HEK293T (cell line): Measurements from ENCODE around the gene SH2D4B.

Experiments
- CTCF ChIA-PET: fragments of 350-600 bp; formaldehyde crosslinking; extraction: SDS; loops from one replicate; lab custom pipeline; 2021; ENCODE audit warnings: antibody characterized with exemption, inconsistent platforms; lab: Yijun Ruan, JAX
- POLR2A ChIA-PET: fragments of 350-600 bp; formaldehyde crosslinking; extraction: SDS; loops from one replicate; lab custom pipeline; 2020; ENCODE audit warnings: antibody characterized with exemption, inconsistent platforms; lab: Yijun Ruan, JAX
- DNase-seq: peaks from one replicate; pipeline ENCODE4 v3.0.0; 2012; ENCODE audit warnings: mixed read lengths; ENCODE audit errors: extremely low spot score
- ARNT ChIP-seq: fragments of 450-650 bp; IDR thresholded peaks from 2 replicates; pipeline ENCODE4 v1.6.1; 2017; ENCODE audit warnings: mild to moderate bottlenecking
- BHLHE40 ChIP-seq: fragments of 450-650 bp; IDR thresholded peaks from 2 replicates; pipeline ENCODE4 v1.6.1; 2016; ENCODE audit warnings: mild to moderate bottlenecking, moderate library complexity, borderline replicate concordance
- CTBP1 ChIP-seq: fragments of 450-650 bp; IDR thresholded peaks from 2 replicates; pipeline ENCODE4 v1.6.1; 2016; ENCODE audit warnings: borderline replicate concordance
- ELF4 ChIP-seq: fragments of 450-650 bp; IDR thresholded peaks from 2 replicates; pipeline ENCODE4 v1.6.1; 2017; ENCODE audit warnings: antibody characterized with exemption
- FOXA1 ChIP-seq: fragments of 450-650 bp; IDR thresholded peaks from 2 replicates; pipeline ENCODE4 v1.6.1; 2016; ENCODE audit warnings: mild to moderate bottlenecking
- FOXK2 ChIP-seq: fragments of 450-650 bp; IDR thresholded peaks from 2 replicates; pipeline ENCODE4 v1.6.1; 2016; ENCODE audit warnings: mild to moderate bottlenecking
- FOXM1 ChIP-seq: fragments of 450-650 bp; IDR thresholded peaks from 2 replicates; pipeline ENCODE4 v1.6.1; 2017; ENCODE audit warnings: mild to moderate bottlenecking, borderline replicate concordance
- HDGF ChIP-seq: fragments of 450-650 bp; IDR thresholded peaks from 2 replicates; pipeline ENCODE4 v1.6.1; 2017; ENCODE audit warnings: antibody characterized with exemption, borderline replicate concordance
- L3MBTL2 ChIP-seq: fragments of 450-650 bp; conservative IDR thresholded peaks from 2 replicates; pipeline ENCODE4 v1.6.1; 2016; ENCODE audit warnings: mild to moderate bottlenecking
- LEF1 ChIP-seq: fragments of 450-650 bp; IDR thresholded peaks from 2 replicates; pipeline ENCODE4 v1.6.1; 2017; ENCODE audit warnings: mild to moderate bottlenecking, borderline replicate concordance
- NFRKB ChIP-seq: fragments of 450-650 bp; IDR thresholded peaks from 2 replicates; pipeline ENCODE4 v1.6.1; 2016; ENCODE audit warnings: mild to moderate bottlenecking, moderate library complexity
- SP1 ChIP-seq: fragments of 450-650 bp; IDR thresholded peaks from 2 replicates; pipeline ENCODE4 v1.6.1; 2017
- SUZ12 ChIP-seq: fragments of 450-650 bp; IDR thresholded peaks from 2 replicates; pipeline ENCODE4 v1.6.1; 2016; ENCODE audit warnings: mild to moderate bottlenecking
- TARDBP ChIP-seq: fragments of 450-650 bp; IDR thresholded peaks from 2 replicates; pipeline ENCODE4 v1.6.1; 2016
- ZNF384 ChIP-seq: fragments of 450-650 bp; IDR thresholded peaks from 2 replicates; pipeline ENCODE4 v1.6.1; 2016
- TF ChIP-seq, protein P1 (sequence below): fragments of 450-650 bp; IDR thresholded peaks from 2 replicates; pipeline ENCODE4 v1.6.1; 2016

SH2D4B gene

DNA sequence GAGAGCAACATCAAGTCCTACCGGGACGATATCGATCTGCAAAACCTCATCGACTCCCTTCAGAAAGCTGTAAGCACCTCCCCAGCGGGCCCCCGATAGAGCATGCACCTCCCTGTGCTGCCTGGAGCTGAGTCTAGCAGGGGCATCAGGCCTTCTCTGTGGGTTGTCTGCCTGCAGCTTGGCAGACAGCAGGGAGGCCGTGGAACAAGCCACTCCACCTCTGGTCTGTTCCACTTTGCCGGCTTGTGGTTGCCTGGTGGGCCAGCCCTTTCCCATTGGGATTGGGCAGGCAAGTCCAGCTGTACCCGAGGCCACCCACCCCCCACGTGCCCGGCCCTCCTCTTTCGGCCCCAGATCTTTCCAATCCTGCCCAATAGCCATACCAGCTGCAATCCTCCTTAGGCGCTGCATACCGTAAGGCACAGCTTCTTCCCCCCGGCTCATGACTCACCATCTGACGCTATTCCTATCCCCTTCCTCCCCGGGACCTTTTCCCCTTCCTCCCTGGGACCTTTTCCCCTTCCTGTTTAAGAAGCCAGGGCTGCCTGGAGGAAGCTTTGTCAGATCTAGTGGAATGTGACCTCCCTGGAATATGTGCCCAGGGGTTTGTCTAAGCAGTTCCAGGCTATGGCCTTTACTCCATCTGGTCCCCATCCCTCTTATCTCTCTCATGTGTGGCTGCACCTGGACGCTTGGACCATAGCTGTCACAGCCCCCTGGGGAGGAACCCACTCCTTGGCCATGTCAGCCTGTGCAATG, 28.1 kb upstream of the SH2D4B start:
- no peak for DNase-seq
- ChIA-PET CTCF (interaction anchor here (0.5 kb wide), 1 partner anchor 127 kb away, joined by 4 read pairs; no protein-coding TSS in a partner anchor), POLR2A (no interaction called here)
- TF ChIP-seq NFRKB, result no peak

DNA sequence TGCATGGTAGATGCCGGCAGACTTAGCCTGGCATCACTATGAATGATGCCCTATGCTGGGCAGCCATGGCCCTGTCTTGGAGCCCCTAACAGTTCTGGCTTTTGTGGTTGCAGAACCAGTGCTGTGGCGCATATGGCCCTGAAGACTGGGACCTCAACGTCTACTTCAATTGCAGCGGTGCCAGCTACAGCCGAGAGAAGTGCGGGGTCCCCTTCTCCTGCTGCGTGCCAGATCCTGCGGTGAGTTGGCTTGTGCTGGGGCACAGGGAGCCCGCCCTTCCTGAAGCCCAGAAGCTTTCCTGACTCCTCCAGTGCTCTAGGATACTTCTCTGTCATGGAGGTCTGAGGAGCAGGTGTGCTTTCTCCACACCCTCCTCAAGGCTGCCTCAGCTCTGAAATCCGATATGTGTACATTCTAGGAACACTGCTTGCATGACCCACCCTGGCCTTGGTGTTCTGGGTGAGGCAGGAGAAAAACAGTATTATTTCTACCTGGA, 25.6 kb upstream of the SH2D4B start:
- ChIA-PET CTCF (interaction anchor here (0.6 kb wide), 4 partner anchors 10 to 668 kb away, joined by 3 read pairs; no protein-coding TSS in a partner anchor), POLR2A (no interaction called here)
- TF ChIP-seq ARNT, result no peak
- TF ChIP-seq BHLHE40, result no peak
- TF ChIP-seq FOXK2, result no peak
- TF ChIP-seq FOXM1, result no peak
- no peak for TF ChIP-seq ZNF384
- no peak for TF ChIP-seq FOXA1
- no peak for TF ChIP-seq CTBP1
- no peak for TF ChIP-seq NFRKB
- no peak for TF ChIP-seq SUZ12
- no peak for TF ChIP-seq LEF1
- TF ChIP-seq, protein P1, sequence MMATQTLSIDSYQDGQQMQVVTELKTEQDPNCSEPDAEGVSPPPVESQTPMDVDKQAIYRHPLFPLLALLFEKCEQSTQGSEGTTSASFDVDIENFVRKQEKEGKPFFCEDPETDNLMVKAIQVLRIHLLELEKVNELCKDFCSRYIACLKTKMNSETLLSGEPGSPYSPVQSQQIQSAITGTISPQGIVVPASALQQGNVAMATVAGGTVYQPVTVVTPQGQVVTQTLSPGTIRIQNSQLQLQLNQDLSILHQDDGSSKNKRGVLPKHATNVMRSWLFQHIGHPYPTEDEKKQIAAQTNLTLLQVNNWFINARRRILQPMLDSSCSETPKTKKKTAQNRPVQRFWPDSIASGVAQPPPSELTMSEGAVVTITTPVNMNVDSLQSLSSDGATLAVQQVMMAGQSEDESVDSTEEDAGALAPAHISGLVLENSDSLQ, result no peak
- no peak for TF ChIP-seq HDGF
- no peak for DNase-seq

DNA sequence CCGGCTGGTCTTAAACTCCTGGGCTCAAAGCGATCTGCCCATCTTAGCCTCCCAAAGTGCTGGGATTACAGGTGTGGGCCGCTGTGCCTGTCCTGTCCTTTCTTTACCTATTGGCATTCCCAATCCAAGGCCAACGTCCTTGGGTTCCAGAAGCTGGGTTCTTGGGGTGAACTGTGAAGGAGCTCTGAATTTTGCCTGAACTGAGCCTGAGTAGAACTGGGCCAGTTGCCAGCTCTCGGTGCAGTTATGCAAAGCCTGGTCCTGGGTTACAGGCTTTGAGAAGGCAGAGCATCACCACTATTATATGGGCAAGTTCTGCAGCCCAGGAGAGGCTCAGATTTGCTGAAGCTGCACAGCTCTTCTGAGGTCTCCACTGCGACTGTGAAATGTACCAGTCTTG, 24.6 kb upstream of the SH2D4B start:
- TF ChIP-seq ELF4 (no peak), CTBP1 (no peak), ARNT (no peak), BHLHE40 (no peak), ZNF384 (no peak), LEF1 (no peak), FOXK2 (no peak), L3MBTL2 (no peak), NFRKB (no peak), FOXM1 (no peak), SP1 (no peak), HDGF (no peak), FOXA1 (no peak), SUZ12 (no peak), TARDBP (no peak)
- TF ChIP-seq, protein P1, result no peak
- DNase-seq, result no peak
- CTCF ChIA-PET, result no interaction called here
- POLR2A ChIA-PET, result no interaction called here

DNA sequence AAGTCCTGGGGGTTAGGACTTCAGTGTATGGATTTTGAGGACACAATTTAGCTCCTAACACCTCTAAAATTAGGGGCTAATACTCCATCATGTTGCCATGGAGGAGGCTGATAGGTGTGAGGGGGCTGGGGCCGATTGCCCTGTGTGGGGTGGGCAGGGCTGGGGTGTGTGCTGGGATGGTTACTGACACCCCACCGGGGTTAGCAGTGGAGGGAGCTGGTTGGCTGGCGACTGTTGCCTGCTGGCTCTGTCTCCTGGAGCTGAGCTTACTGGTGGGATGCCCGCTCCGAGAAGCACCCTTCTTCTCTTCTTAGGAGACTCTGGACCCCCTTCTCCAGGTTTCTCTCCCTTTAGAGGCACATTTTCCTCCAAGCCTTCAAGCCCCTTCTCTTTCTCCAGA, 22.2 kb upstream of the SH2D4B start:
- CTCF ChIA-PET, result interaction anchor here (2.4 kb wide), 1 partner anchor 10 kb away, joined by 13 read pairs; no protein-coding TSS in a partner anchor
- no peak for DNase-seq
- POLR2A ChIA-PET, result no interaction called here
- TF ChIP-seq L3MBTL2 (no peak), NFRKB (no peak), HDGF (no peak), ZNF384 (no peak), LEF1 (no peak), ARNT (no peak), FOXK2 (no peak), CTBP1 (no peak), FOXA1 (no peak), BHLHE40 (no peak)
- TF ChIP-seq, protein P1, result no peak

DNA sequence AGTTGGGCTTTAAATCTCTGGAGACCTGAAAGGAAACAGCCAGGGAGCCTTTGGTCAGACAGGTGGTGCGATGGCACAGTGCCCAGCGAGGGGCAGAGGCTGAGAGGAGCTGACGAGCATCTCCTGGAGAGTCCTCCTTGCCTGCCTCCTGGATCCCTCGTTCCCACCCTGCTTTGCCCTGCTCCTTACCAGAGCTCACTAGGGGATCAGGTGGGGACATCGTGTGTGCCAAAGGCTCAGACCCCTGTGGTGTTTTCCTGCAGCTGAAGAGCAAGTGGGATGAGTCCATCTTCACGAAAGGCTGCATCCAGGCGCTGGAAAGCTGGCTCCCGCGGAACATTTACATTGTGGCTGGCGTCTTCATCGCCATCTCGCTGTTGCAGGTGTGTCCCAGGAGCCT, 21.8 kb upstream of the SH2D4B start:
- POLR2A ChIA-PET, result no interaction called here
- TF ChIP-seq SUZ12 (no peak), ZNF384 (no peak), LEF1 (no peak), L3MBTL2 (no peak), TARDBP (no peak), FOXM1 (no peak), NFRKB (no peak)
- DNase-seq, result no peak
- CTCF ChIA-PET, result interaction anchor here (2.4 kb wide), 1 partner anchor 10 kb away, joined by 13 read pairs; no protein-coding TSS in a partner anchor

DNA sequence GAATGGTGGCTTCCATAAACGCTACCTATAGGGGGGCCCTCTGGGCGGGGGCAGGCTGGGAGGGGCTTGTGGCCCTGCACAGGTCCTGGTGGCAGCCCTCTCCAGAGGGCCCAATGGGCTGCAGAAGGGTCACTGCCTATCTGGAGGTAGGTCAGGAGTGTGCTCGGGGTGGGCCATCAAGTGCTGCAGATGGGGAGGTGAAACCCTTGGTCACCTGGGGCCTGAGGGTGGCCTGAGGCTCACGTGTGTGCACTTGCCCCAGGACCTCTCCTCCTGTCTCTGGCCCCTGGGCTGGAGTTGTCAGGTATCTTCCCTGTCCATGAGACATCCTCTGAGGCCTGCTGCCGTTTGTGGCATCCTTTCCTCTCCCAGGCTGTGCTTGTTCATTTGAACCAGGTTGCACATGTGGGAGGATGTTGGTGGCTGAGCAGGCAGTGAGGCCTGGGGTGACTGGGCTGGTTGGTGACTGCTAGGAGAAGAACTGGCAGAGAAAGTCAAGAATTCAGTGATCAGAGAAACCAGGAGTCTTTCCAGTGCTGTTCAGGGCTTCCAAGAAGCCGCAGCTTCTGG, 21.1 kb upstream of the SH2D4B start:
- DNase-seq, result no peak
- TF ChIP-seq ARNT (no peak), CTBP1 (no peak), SUZ12 (no peak), FOXM1 (no peak), HDGF (no peak), L3MBTL2 (no peak), SP1 (no peak), NFRKB (no peak), FOXA1 (no peak), TARDBP (no peak), ZNF384 (no peak), FOXK2 (no peak)
- TF ChIP-seq, protein P1, result no peak
- ChIA-PET CTCF (interaction anchor here (2.4 kb wide), 1 partner anchor 11 kb away, joined by 13 read pairs; no protein-coding TSS in a partner anchor), POLR2A (no interaction called here)
